HG02623 (cell line): Measurements from ENCODE around the gene MED14.

ENCODE experiments used
- ATAC-seq: cut with Tn5 transposase; IDR thresholded peaks from one replicate; pipeline ENCODE4 v1.9.1; 2021; ENCODE audit warnings: moderate library complexity; ENCODE audit not compliant: unreplicated experiment

MED14 gene

DNA sequence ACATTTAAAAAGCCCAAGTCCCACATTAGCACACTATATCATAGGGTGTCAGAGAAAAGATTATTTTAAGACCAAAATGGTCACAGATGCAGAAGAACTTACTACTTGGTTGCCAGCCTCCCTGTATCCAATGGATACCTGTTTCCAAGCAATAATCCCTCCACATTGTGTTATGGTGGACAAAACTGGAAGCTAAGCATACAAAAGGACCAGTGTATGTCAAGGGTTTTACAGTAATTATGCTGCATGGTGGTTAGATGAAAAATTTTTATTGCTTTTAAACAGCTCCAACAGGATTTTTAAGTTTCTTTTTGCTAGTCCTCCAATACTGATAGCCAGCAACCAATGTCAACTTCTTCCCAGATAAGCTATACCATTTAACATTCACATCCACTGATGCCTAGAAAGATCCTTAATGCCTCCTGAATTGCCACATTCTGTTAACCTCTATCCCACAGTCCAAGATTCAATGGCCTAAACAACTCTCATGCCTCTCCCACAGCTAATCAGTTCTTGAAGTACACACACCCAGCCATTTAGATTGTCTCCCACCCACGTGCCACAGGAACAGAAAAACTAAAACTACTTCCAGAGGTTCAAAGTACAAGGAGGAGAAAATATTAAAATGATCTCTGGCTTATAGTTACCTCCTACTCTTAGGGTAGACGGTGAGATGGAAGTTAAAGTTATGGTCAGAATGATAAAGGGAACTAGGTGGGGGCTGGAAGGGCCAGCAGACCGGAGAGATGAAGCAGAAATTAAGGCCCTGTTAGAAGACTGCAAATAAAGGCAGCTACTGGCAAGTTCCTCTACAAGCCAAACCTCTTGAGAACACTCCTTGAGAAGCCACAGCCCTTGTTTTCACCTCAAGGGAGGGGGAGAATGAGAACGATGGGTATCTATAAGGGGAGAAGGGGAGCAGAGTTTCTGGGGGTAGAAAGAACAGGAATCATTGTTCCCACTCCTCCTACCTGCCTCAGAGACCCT is 5.5 kb downstream of the MED14 start:
- no peak for ATAC-seq

DNA sequence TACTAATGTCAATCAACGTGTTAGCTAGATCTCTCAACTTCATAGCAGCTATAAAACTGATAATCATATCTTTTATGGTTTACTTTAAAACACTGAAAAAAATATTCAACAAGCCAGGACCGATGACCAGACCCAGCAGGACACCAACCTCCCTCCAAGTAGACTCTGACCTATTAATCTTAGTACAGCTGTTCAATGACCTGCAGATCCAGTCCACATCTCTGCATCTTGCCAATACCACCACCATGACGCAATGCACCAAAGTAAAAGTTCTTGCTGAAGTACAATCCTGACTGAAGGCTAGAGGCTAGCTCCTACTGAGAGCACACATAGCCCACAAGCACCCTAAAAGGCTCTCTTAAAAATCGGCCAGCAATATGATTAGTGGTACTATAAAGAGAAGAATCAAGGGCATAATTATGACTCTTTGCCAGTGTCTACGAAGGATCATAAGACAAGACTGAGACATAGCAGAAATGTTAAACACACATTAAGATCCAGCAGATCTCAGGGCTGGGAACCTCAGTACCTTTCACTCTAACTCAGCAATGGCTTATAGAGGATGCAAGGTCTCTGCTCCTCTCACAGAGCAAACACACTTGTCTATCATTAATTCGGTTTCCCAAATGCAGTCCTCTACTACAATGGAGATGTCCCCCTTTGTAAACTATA is 7.6 kb downstream of the MED14 start:
- no peak for ATAC-seq

DNA sequence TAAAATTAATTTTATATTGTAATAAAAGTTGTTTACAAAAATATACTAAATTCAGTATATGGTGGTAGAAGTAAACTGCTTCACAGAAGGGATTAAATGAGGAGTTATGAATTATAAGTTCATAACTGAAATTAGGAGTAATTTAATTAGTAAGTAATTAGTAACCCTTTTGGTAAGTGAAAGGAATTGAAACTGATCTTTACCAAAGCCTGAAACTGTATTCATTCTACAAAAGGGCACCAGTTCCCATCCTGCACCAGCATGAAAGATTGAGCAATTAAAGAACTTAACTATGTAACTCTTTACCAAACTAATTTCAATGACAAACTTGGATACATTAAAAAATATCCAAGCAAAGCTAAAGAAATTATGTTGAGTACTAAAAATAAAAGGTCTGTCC is 8.2 kb downstream of the MED14 start:
- ATAC-seq, result no peak

- ATAC-seq, result no peak
Measured at GRCh38 chrX:40722930-40723329, 12.4 kb downstream of the MED14 start.

- ATAC-seq, result no peak
Measured at GRCh38 chrX:40721489-40722106, 13.7 kb downstream of the MED14 start.

DNA sequence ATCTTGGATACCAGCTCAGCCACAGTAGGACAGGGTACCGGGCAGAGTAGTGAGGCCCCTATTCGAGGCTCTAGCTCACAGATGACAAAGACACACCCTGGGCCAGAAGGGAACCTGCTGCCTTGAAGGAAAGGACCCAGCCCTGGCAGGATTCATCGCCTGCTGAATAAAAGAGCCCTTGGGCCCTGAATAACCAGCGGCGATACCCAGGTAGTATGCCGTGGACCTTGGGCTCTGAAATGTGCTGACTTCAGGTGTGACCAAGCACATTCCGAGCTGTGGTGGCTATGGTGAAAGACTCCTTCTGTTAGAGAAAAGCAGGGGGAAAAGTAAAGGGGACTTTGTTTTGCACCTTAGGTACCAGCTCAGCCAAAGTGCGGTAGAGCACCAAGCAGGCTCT is 14.6 kb downstream of the MED14 start:
- no peak for ATAC-seq

DNA sequence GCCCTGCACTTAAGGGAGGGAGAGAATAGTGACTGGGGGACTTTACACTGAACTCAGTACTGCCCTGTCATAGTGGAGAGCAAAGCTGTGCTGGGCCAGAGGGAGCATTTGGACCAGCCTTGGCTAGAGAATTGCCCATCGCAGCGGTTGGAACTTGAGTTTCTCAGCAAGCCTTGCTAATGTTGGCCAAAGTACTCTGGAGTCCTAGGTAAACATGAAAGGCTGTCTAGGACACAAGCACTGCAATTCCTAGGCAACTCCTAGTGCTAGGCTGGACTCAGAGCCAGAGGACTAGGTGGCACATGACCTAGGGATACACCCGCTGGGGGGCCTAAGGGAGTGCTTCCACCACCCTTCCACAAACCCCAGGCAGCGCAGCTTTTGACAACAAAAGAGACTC is 15.0 kb downstream of the MED14 start:
- no peak for ATAC-seq

GRCh38 chrX:40719731-40720130 is 15.6 kb downstream of the MED14 start:
- no peak for ATAC-seq

- ATAC-seq, result no peak
Measured at GRCh38 chrX:40719218-40719617, 16.1 kb downstream of the MED14 start.

- no peak for ATAC-seq
Measured at GRCh38 chrX:40709395-40709794, 25.9 kb downstream of the MED14 start.

DNA sequence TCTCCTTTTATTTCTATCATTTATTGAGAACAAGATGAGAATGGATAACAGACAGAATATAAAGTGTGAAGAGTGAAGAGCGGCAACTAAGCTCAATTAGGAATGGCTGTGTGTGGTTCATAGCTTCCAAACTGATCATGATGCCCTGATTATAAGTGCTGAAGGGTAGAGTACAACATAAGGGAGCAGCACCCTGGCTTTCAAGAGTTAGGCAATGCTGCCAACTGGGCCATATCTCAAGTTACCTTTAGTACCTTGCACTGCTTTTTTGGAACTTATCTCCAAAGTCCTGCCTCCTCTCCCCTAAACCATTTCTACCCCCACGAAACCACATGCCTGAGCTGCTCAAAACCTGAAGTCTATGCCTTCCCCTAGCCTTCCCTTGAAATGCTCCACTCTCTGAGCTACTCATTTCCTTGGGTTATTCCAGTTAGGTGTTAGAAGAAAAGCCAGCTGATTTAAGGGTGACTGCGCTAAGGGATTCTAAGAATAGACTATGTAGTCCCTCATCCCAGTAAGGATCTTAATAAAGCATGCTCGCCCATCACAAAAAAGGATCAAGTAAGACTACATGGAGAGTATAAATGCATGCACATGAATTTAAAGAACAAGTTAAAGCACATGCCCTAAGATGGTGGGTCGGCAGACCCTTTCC is 29.6 kb downstream of the MED14 start:
- ATAC-seq, result no peak

- ATAC-seq, result no peak
Measured at GRCh38 chrX:40700640-40701342, 34.6 kb downstream of the MED14 start.

DNA sequence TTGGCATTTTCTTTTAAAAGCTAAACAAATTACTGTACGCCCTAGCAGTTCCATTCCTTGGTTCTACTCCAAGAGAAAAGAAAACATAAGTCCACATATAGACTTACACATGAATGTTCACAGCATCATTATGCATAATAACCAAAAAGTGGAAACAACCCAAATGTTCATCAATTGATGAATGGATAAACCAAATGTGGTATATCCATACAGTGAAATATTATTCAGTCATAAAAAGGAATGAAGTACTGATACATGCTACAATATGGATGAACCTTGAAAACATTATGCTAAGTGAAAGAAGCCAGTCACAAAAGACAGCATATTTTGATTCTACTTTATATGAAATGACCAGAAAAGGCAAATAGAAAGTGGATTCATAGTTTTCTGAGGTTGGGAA is 36.5 kb downstream of the MED14 start:
- ATAC-seq, result no peak

DNA sequence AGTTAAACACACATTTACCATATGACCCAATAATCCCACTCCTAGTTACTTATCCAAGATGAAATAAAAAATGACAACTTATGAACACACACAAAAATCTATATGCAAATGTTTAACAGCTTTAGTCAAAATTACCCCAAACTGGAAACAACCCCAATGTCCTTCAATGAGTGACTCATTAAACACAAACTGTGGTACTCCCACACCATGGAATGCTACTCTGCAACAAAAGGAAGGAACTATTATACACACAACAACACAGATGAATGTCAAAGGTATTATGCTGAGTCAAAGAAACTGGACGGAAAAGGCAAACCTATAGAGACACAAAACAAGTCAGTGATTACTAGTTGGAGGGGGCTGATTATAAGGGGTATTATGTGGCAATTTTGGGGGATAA is 40.5 kb downstream of the MED14 start:
- ATAC-seq, result no peak

DNA sequence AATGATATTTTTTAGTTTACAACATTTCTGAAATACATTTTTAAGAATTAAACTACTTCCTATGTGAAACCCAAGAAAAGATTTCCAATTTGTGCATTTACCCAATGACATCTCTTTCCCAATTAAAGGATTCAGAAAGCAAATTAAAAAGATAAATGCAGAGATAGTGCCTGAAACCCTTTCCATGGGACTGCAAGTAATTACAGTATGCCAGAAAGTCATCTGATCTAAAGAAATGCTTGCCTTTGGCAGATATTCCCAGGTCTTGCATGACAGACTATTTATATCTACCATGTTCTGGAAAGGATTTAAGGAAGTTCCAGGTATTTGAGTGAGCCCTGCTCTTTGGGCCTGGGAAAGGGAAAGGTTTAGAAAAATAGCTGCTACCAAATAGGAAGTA is 46.4 kb downstream of the MED14 start:
- ATAC-seq, result no peak

GRCh38 chrX:40687169-40687568 is 48.2 kb downstream of the MED14 start:
- ATAC-seq, result no peak

- ATAC-seq, result no peak
Measured at GRCh38 chrX:40685362-40685918, 49.9 kb downstream of the MED14 start.

DNA sequence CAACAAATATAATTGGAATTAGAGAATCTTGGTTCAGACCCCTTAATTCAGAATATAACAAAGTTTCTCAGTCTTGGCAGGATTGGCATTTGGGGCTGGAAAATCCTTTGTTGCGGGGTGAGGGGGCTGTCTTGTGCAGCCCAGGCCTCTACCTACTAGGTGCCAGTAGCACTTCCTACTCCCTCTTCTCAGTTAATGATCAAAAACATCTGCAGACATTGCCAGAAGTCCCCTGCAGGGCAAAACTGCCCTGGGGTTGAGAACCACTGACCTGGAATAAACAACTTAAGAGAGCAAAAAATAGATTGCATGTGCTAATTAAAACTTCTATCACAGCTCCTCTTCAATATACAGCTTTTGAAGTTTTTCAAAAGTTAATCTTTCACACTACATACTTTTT is 51.2 kb downstream of the MED14 start:
- no peak for ATAC-seq

DNA sequence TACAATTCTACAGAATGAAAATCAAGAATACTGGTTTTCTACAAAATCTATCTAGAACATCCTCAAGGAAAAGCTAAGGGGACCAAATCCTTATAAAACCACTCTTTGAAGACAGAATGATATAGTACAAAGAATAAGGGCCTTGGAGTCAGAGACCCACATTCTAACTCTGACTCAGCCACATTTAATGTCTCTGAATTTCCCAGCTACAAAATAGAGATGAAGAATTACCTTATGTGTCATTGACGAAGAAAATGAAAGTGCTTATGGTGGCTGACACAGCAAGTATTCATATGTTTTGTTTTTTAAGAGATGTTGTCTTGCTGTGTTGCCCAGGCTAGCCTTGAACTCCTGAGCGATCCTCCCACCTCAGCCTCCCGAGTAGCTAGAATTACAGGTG is 52.1 kb downstream of the MED14 start:
- no peak for ATAC-seq

- ATAC-seq, result no peak
Measured at GRCh38 chrX:40671126-40671525, 64.2 kb downstream of the MED14 start.
